Neutrophil (primary cell): Measurements from ENCODE around the gene ZNF367.

ENCODE experiments used
- H3K27ac ChIP-seq: fragments of 200-600 bp; sonication (generic); 2 replicates; pipeline ENCODE4 v1.5.1; 2016; ENCODE audit warnings: mild to moderate bottlenecking, moderate library complexity
- H3K27me3 ChIP-seq: fragments of 200-600 bp; sonication (generic); 2 replicates; pipeline ENCODE4 v1.6.0; 2016; ENCODE audit warnings: mild to moderate bottlenecking
- H3K36me3 ChIP-seq: fragments of 200-600 bp; sonication (generic); 2 replicates; pipeline ENCODE4 v1.5.1; 2017
- H3K4me1 ChIP-seq, 2 experiments: fragments of 200-600 bp in 1 of 2; sonication (generic) in 1 of 2; 1 replicate in 1 of 2; 2 replicates in 1 of 2; pipeline versions ENCODE4 v1.5.1 to v1.6.1; 2013 to 2016; ENCODE audit warnings: low read depth in 1 of 2, low read length in 1 of 2, mild to moderate bottlenecking in 1 of 2, moderate library complexity in 1 of 2; ENCODE audit not compliant: control insufficient read depth in 1 of 2, insufficient read depth in 1 of 2
- H3K4me3 ChIP-seq, 2 experiments: fragments of 200-600 bp in 1 of 2; sonication (generic) in 1 of 2; 1 replicate in 1 of 2; 2 replicates in 1 of 2; pipeline ENCODE4 v1.5.1; 2013 to 2016; ENCODE audit warnings: low read depth in 1 of 2, low read length in 1 of 2, mild to moderate bottlenecking in 1 of 2, moderate library complexity in 1 of 2
- H3K9me3 ChIP-seq: fragments of 200-600 bp; sonication (generic); 2 replicates; pipeline ENCODE4 v1.5.1; 2016
- CTCF ChIP-seq: fragments of 200-600 bp; sonication (generic); IDR thresholded peaks from 2 replicates; pipeline ENCODE4 v1.5.1; 2016; ENCODE audit warnings: antibody characterized with exemption

Gene ZNF367

GRCh38 chr9:96436456-96437126 lies 18.4 kb upstream of the ZNF367 start:
- H3K27me3 ChIP-seq = no peaks in the 10 kb centered on the region
- H3K4me1 ChIP-seq = no peaks in the 10 kb centered on the region
- no peaks in the 10 kb centered on the region for H3K36me3 ChIP-seq
- H3K27ac ChIP-seq = no peak overlapping the region
- H3K4me3 ChIP-seq = no peak overlapping the region
- H3K9me3 ChIP-seq = no peaks in the 10 kb centered on the region
- TF ChIP-seq CTCF = no peak

- TF ChIP-seq CTCF = no peak
- Histone ChIP-seq H3K27ac (no peak overlapping the region), H3K4me3 (no peak overlapping the region), H3K27me3 (no peaks in the 10 kb centered on the region), H3K4me1 (no peaks in the 10 kb centered on the region), H3K36me3 (no peaks in the 10 kb centered on the region), H3K9me3 (no peaks in the 10 kb centered on the region)
Measured at GRCh38 chr9:96436063-96436455, 17.9 kb upstream of the ZNF367 start.

- no peak for TF ChIP-seq CTCF
- Histone ChIP-seq H3K4me1 (no peaks in the 10 kb centered on the region), H3K36me3 (no peaks in the 10 kb centered on the region), H3K4me3 (no peak overlapping the region), H3K9me3 (no peaks in the 10 kb centered on the region), H3K27ac (no peak overlapping the region), H3K27me3 (no peaks in the 10 kb centered on the region)
Measured at GRCh38 chr9:96435345-96435744, 17.2 kb upstream of the ZNF367 start.

- H3K27me3 ChIP-seq = no peaks in the 10 kb centered on the region
- no peaks in the 10 kb centered on the region for H3K9me3 ChIP-seq
- no peak for TF ChIP-seq CTCF
- no peaks in the 10 kb centered on the region for H3K4me1 ChIP-seq
- no peaks in the 10 kb centered on the region for H3K36me3 ChIP-seq
- no peak overlapping the region for H3K27ac ChIP-seq
- H3K4me3 ChIP-seq = no peak overlapping the region
Measured at GRCh38 chr9:96430377-96430776, 12.2 kb upstream of the ZNF367 start.

GRCh38 chr9:96429732-96430131 lies 11.6 kb upstream of the ZNF367 start:
- Histone ChIP-seq H3K36me3 (no peaks in the 10 kb centered on the region), H3K4me1 (no peaks in the 10 kb centered on the region), H3K9me3 (no peaks in the 10 kb centered on the region), H3K4me3 (no peak overlapping the region), H3K27me3 (no peaks in the 10 kb centered on the region), H3K27ac (no peak overlapping the region)
- TF ChIP-seq CTCF = no peak
